DND-41 (cell line): ENCODE data around the gene PCBP1.

Experiments used
- CTCF ChIP-seq: IDR thresholded peaks from 2 replicates; pipeline ENCODE4 v1.5.1; 2012; ENCODE audit warnings: borderline replicate concordance, low read length, moderate library complexity, mild to moderate bottlenecking; ENCODE audit not compliant: poor library complexity, severe bottlenecking; ENCODE audit errors: extremely low read depth
- EZH2 ChIP-seq: IDR thresholded peaks from 3 replicates; pipeline ENCODE4 v1.6.1; 2012; ENCODE audit warnings: borderline replicate concordance, low read depth, mild to moderate bottlenecking, moderate library complexity, low read length, inconsistent platforms; ENCODE audit not compliant: severe bottlenecking

GRCh38 chr2:70128005-70128404, 40.7 kb downstream of the PCBP1 start:
- TF ChIP-seq CTCF (no peak), EZH2 (no peak)
